Testis (tissue), 2 donors: ENCODE data around the gene TMEM273.

Experiments used
- POLR2A ChIP-seq: fragments of 450-650 bp; IDR thresholded peaks from one replicate; pipeline ENCODE4 v1.6.1; 2017; ENCODE audit warnings: antibody characterized with exemption, mild to moderate bottlenecking, moderate library complexity
- TF ChIP-seq, protein P1 (sequence below), 3 experiments: fragments of 450-650 bp in 2 of 3; fragments of 200-600 bp in 1 of 3; sonication (generic) in 1 of 3; IDR thresholded peaks; one replicate each; pipeline ENCODE4 v1.5.1; 2016 to 2019; ENCODE audit warnings: antibody characterized with exemption in 3 of 3, mild to moderate bottlenecking in 2 of 3, moderate library complexity in 1 of 3

DNA sequence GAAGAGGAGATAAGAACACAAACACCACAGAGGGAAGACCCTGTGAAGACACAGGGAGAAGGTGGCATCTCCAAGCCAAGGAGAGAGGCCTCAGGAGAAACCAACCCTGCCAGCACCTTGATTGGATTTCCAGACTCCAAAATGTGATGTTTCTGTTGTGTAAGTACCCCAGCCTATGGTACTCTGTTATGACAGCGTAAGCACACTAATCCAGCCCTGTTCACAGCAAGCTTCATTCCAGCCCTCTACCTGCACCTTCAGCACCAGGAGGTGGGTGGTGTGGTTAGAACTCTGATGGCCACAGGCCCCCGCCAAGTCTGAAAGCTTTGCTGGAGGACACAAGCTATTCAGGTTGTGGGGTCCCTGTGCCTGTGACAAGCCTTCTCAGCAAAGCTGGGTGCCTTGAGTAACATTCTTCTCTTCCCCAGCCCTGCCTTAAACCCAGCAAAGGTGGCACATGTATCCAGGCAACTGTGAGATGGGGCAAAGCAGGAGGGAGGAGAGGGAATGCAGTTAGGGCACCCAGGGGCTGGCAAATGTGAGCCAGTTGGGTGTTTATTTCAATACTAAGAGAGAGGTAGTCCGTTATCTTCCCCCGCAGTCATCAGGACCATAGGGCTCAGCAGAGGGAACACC, 77.4 kb downstream of the TMEM273 start:
- TF ChIP-seq, protein P1, sequence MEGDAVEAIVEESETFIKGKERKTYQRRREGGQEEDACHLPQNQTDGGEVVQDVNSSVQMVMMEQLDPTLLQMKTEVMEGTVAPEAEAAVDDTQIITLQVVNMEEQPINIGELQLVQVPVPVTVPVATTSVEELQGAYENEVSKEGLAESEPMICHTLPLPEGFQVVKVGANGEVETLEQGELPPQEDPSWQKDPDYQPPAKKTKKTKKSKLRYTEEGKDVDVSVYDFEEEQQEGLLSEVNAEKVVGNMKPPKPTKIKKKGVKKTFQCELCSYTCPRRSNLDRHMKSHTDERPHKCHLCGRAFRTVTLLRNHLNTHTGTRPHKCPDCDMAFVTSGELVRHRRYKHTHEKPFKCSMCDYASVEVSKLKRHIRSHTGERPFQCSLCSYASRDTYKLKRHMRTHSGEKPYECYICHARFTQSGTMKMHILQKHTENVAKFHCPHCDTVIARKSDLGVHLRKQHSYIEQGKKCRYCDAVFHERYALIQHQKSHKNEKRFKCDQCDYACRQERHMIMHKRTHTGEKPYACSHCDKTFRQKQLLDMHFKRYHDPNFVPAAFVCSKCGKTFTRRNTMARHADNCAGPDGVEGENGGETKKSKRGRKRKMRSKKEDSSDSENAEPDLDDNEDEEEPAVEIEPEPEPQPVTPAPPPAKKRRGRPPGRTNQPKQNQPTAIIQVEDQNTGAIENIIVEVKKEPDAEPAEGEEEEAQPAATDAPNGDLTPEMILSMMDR (IDR thresholded peaks at IDR 0.05) = no peak
- TF ChIP-seq POLR2A = no peak
